Measurements from ENCODE around the gene SLC35E1.

Gene SLC35E1

DNA sequence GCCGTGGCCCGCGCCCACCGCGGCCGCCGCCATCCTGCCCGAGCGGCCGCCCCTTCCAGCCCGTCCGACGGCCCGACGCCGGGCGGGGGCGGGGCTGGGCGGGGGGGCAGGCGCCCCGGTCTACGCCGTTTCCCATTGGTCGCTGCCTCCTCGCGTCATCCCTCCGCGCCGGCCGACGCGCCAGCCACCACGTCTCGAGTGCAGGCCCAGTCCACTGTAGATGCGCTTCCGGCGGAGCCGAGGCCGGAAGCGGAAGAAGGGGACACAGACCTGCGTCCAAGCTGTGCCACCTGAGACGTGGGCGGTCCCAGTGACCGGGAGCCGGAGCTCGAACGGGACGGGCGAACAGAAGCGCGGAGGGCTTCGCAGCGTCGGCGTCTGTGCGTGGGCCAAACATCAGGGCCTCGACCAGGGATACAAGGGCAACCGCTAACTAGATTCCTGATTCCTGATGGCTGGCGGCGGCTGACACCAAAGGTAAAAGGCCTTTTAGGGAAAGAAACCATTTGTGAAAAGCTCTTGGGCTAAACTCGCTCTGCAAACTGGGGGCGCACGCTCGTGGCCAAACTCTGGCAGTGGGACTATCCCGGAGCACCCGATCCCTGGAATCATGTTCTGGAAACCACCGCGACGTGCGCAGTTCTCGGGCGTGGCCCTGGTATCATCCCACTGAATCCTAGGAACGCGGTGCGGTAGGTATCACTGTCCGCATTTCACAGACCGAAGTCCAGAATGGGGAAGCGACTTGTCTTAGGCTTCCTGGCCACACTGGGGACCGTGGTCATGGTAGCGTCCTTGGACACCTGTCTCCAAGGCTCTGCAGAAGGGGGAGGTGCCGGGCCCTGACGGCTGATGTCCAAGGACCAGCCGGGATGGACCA lies at the start of gene SLC35E1:
Gene SLC35E1, minus strand, starts transcription at position 84 of the 880 bp plus-strand sequence. Its CDS starts 51 bp downstream, at position 33.
- DNase-seq (ENCODE audit: insufficient read length, low spot score) (peak; percentile 100), FAIRE-seq (no peak)
- peak; percentile 74 for TF ChIP-seq POLR2A (IDR thresholded peaks at IDR 0.05; ENCODE audit: low read depth, low read length)

DNA sequence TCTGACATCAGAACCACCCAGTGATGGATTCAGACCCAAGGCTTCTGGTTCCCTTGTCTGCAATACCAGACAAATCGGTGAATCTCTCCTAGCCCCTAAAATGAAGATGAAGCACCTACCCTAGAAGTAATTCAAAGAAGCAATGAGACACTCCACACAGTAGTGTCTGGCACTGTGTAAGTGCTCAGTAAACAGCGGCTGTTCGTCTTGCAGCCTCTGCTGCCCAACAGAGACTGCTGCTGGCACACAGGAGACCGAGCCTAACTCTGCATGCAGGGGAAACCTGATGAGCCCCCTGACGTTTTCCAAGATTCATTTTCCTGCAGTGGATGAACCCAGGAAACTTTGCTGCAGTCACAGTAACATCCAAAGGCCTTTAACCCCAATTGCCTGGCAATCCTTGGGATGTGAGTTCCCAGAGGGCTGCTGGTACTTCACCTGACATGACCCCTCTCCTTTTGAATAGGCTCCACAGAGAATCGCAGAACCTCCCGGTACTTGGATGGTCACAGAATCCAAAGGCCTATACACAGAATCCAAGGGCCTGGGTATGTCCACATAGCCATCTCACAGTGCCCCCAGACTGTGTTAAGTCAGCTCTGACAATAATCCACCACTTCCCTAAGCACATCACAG lies 49.1 kb upstream of the SLC35E1 start:
- FAIRE-seq (no peak), DNase-seq (ENCODE audit: insufficient read length, low spot score) (no peak)
- TF ChIP-seq POLR2A (IDR thresholded peaks at IDR 0.05; ENCODE audit: low read depth, low read length): no peak

DNA sequence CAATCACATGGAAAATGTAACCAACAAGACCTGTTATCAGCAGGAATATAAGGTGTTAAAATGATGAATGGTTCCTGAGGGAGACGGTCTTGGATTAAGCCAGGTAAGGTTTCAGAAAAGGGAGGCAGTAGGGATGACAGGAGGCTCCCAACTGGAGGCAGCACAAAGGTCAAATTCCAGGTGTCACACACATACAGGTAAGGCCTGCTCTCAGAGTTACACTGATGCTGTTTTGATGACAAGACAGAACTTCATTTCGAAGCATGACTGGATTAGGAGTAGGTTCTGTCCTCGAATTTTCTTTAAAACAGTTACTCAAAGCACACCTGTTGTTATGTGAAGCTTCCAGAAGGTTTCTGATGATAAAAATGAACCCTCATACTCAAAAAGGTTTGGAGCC lies 48.4 kb upstream of the SLC35E1 start:
- FAIRE-seq (no peak), DNase-seq (ENCODE audit: insufficient read length, low spot score) (no peak)

DNA sequence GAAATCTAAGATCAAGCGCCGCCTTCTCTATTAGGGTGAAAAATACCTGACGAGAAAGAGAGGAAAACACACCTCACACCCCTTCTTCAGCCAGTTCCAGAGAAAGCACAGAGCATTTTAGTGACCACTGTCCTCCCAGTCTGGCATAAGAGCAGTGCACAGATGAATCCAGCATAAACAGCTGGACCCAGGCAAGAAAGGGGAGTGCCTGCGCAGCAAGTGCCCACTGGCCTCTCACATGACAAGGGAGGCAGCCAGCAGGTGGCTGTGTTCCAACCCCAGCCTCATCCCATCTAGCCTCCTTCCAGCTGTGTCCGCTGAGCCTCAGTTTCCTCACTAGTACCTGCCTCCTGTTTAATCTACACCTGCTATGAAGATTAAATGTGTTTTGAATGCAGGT lies 47.8 kb upstream of the SLC35E1 start:
- TF ChIP-seq POLR2A (IDR thresholded peaks at IDR 0.05; ENCODE audit: low read depth, low read length): no peak
- FAIRE-seq (no peak), DNase-seq (ENCODE audit: insufficient read length, low spot score) (no peak)

More for the DNA sequence above, 48.4 kb upstream of the SLC35E1 start:
- TF ChIP-seq POLR2A (IDR thresholded peaks at IDR 0.05; ENCODE audit: low read depth, low read length): no peak

DNA sequence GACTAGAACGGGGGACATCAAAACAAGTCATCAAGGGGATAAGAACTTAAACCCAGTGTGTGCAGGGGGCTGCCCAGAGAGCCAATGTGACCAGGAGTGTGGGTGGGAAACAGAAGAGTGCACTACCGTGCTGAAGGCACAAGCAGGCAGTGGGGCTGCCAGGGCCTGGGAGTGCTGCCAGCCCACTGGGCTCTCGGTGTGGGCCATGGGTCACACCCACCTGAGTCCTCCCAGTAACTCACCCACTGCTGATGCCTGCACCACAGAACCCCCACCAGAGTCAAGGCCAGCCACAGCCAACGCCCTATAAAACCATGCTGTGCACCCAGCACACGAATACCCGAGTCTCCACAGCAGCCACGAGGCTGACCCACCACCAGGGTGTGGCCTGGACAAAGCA lies 47.2 kb upstream of the SLC35E1 start:
- FAIRE-seq (no peak), DNase-seq (ENCODE audit: insufficient read length, low spot score) (no peak)
- no peak for TF ChIP-seq POLR2A (IDR thresholded peaks at IDR 0.05; ENCODE audit: low read depth, low read length)

DNA sequence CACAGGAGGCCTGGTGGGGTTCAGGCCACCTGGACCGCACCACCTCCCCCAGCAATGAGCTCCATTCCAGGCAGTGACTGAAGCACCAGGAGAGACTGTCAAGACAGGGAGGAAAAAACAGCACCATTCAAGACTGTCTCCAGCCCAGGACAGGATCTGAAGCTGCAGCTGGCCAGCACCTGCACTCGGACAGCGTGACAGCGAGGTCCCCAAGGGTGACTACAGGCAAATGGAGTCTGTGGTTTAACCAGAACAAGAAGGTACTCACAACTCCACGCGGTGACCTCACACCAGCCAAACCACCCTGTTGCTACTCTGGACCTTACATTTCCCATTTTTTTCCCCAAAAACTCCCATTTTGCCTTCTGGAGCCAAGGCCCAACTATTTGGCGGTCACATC lies 46.0 kb upstream of the SLC35E1 start:
- no peak for TF ChIP-seq POLR2A (IDR thresholded peaks at IDR 0.05; ENCODE audit: low read depth, low read length)
- FAIRE-seq: no peak
- no peak for DNase-seq (ENCODE audit: insufficient read length, low spot score)

DNA sequence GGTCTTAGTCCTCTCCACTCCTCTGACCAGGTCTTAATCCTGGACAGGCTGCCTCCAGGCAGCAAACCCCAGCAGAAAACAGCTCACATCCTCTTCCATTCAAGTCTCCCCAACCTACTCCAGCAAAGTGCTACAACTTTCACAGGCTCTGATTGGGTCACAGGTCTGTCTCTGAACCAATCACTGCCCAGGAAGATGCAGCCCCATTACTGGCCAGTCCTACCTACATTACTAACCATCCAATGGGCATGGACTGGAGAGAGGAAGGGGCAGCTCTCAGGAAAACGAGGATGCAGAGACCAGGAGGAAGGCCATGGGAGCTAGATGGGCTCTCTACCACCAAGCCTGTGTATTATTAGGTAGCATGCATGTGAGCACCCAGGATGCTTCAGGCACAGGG lies 43.6 kb upstream of the SLC35E1 start:
- DNase-seq (ENCODE audit: insufficient read length, low spot score) (no peak), FAIRE-seq (no peak)
- no peak for TF ChIP-seq POLR2A (IDR thresholded peaks at IDR 0.05; ENCODE audit: low read depth, low read length)

DNA sequence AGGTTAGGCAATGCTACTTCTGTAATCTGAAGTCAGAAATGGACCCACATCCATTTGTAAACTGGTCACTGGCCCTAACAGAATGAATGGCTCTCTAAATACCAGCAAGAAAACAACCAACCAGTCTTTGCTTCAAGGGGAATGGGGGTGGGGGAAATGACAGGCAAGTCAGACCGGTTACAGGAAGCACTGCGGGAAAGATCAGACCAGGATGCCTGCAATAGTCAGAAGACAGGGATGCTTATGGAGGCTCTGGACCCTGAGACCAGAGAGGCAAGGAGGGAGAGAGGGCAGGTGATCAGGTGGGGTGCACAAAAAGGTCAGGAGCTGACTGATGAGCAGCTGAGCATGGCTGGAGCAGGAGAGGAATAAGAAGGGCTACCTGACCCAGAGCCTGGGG lies 42.7 kb upstream of the SLC35E1 start:
- DNase-seq (ENCODE audit: insufficient read length, low spot score) (no peak), FAIRE-seq (no peak)
- no peak for TF ChIP-seq POLR2A (IDR thresholded peaks at IDR 0.05; ENCODE audit: low read depth, low read length)

DNA sequence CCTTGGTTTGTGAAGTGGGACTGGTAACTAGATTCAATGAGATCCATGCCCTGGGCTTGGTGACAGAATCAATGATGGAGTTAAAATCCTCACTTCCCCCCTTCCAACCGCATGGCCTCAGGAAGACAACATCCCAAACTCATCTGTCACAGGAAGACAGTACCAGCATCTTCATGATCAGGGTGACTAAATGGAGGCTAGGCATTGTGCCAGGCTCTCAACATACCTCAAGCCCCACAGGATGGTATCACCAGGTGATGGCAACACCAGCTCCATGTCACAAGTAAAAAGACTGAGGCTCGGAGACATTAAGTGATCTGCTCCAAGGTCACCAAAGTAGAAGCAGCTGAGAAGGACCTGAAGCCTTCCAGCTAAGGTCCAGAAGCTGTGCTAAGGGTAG lies 41.6 kb upstream of the SLC35E1 start:
- no peak for FAIRE-seq
- DNase-seq (ENCODE audit: insufficient read length, low spot score): no peak
- TF ChIP-seq POLR2A (IDR thresholded peaks at IDR 0.05; ENCODE audit: low read depth, low read length): no peak

DNA sequence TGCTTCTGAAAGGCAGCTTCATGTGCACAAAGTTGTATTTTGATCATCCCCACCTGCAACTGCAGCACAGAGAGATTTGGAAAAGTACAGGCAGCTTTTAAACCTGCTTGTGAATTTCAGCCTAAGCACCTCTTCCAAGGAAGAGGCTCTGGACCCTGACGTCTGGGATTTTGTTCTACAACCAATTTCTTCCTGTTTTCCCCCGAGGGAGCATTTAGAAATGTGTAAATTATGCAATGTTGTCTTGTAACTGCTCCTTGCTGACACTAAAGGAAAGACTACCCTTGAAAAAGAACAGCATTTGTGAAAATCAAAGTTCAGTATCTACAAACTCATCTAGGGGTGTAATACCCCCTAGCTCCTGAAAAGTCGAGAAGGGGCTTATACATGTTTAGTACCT lies 40.4 kb upstream of the SLC35E1 start:
- FAIRE-seq (no peak), DNase-seq (ENCODE audit: insufficient read length, low spot score) (no peak)
- no peak for TF ChIP-seq POLR2A (IDR thresholded peaks at IDR 0.05; ENCODE audit: low read depth, low read length)

DNA sequence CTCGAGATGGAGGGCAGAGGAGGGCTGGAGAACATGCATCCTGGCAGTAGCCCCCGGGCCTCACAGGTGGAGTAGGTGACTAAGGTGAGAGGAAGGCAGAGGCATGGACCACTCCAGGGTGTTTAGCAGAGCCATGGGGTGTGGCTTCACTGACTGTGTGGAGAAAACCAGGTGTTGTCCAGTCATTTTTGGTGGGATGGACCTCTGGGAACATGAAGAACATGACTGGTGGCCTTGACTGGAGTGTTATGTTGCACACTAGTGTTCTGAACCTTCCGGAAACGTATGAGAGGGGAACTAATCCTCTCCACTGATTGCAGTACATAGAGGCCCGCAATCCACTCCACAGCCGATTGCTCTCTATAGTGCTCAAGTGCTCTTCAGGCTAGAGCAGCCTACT lies 38.9 kb upstream of the SLC35E1 start:
- DNase-seq (ENCODE audit: insufficient read length, low spot score) (no peak), FAIRE-seq (no peak)
- no peak for TF ChIP-seq POLR2A (IDR thresholded peaks at IDR 0.05; ENCODE audit: low read depth, low read length)

DNA sequence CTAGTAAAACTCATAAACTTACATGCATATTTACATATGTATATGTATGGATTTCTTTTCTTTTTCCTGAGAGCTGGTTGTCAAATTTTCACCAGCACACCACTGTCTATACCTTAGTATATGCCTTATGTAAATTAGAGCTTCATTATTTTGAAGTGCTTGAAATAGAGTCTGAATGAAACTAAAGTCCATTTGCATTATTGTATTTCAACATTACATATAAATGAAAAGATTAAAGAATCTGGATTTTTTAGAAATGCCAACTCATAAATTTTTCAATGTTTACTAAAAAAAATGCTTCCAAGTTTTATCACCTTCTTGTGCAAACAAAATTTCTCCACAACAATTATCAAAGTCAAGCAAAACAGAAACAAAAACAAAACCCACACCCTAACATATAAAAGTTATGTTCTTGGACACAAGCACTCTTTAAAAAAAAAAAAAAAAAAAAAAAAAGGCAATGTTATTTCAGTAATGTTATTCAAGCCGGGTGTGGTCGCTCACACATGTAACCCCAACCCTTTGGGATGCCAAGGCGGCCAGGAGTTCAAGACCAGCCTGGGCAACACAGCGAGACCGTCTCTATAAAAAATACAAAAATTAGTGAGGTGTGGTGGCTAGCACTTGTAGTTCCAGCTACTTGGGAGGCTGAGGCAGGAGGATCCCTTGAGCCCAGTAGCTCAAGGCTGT lies 37.4 kb upstream of the SLC35E1 start:
- TF ChIP-seq POLR2A (IDR thresholded peaks at IDR 0.05; ENCODE audit: low read depth, low read length): no peak
- no peak for FAIRE-seq
- DNase-seq (ENCODE audit: insufficient read length, low spot score): no peak

DNA sequence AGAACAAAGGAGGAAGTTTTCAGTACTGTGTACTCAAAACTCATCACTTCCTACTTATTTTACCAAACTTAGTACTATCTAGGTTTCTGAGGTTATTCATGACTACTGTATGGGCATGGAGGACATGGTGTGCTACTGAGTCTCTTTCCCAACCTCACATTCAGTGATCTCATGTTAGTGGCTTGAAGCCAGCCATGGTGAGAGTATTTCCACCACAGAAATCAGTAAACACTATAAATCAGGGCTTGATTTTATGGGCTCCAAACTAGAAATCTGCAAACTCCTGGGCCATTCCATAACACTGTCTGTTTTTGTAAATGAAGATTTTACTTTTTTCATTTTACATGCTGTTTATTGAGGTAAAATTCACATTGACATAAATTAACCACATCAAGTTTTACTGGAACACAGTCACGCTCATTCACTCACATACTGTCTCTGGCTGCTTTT lies 36.1 kb upstream of the SLC35E1 start:
- DNase-seq (ENCODE audit: insufficient read length, low spot score): no peak
- FAIRE-seq: no peak
- TF ChIP-seq POLR2A (IDR thresholded peaks at IDR 0.05; ENCODE audit: low read depth, low read length): no peak

DNA sequence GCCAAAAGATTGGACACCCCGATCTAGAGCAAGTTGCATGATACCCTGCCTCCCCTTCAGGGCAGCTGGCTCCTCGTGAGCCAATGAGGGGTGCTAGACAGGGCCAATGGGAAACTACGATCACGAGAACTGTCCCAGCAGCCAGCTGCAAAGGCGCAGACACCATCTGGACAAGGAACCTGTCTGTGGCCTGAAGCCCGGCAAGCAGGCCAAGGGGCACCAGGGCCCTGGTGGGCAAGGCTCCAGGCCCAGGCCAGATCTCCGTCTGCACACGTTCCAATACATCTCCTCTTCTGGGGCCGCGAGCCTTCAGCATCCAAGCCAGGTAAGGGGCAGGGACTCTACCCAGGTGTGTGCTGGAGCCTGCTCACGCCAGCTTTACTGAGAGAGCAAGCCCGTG lies 35.6 kb upstream of the SLC35E1 start:
- no peak for TF ChIP-seq POLR2A (IDR thresholded peaks at IDR 0.05; ENCODE audit: low read depth, low read length)
- no peak for FAIRE-seq
- no peak for DNase-seq (ENCODE audit: insufficient read length, low spot score)
